Left renal pelvis (tissue), 4 donors: ENCODE results near the gene INPP4A. TPM values are rescaled to one million over a fixed set of nuclear protein-coding genes. Genes with fewer than 3 reads are reported as not detected.

Source experiments
- DNase-seq, 4 donors: peaks; one replicate each; pipeline ENCODE4 v3.0.0-alpha.2; 2013; ENCODE audit warnings: low read depth in 4 of 4, low spot score in 3 of 4
- polyA plus RNA-seq, 4 donors: library from polyadenylated mRNA; unstranded; fragments of 120-200 nt; gene quantifications; one replicate each; pipeline ENCODE4 v1.2.1, GENCODE V29; 2013; ENCODE audit not compliant: insufficient read length in 4 of 4

Gene INPP4A
- polyA plus RNA-seq, 4 donors: 19.1 to 28.2 (median 23.7) TPM

- no peak for DNase-seq
These were observed 111.8 kb downstream of the INPP4A start for GRCh38 chr2:98556344-98557033.

- DNase-seq: no peak
These were observed 114.3 kb downstream of the INPP4A start for GRCh38 chr2:98558852-98559530.

- DNase-seq: no peak
These were observed 114.9 kb downstream of the INPP4A start for GRCh38 chr2:98559581-98559980.

- DNase-seq: no peak
These were observed 115.7 kb downstream of the INPP4A start for GRCh38 chr2:98560256-98560771.

- no peak for DNase-seq
These were observed 116.4 kb downstream of the INPP4A start for GRCh38 chr2:98561018-98561417.

- DNase-seq: no peak
These were observed 117.4 kb downstream of the INPP4A start for GRCh38 chr2:98561902-98562695.

- DNase-seq: no peak
These were observed 118.7 kb downstream of the INPP4A start for GRCh38 chr2:98563394-98563793.

GRCh38 chr2:98564541-98565132, 120.0 kb downstream of the INPP4A start:
- no peak for DNase-seq

GRCh38 chr2:98565286-98565860, 120.7 kb downstream of the INPP4A start:
- no peak for DNase-seq

GRCh38 chr2:98565941-98566340, 121.3 kb downstream of the INPP4A start:
- no peak for DNase-seq

GRCh38 chr2:98568161-98568956, 123.7 kb downstream of the INPP4A start:
- DNase-seq: no peak

GRCh38 chr2:98569197-98569793, 124.6 kb downstream of the INPP4A start:
- DNase-seq: no peak

GRCh38 chr2:98569915-98570314, 125.3 kb downstream of the INPP4A start:
- no peak for DNase-seq

- no peak for DNase-seq
These were observed 125.7 kb downstream of the INPP4A start for GRCh38 chr2:98570356-98570755.

GRCh38 chr2:98571121-98571701, 126.6 kb downstream of the INPP4A start:
- DNase-seq: no peak

GRCh38 chr2:98571796-98572195, 127.1 kb downstream of the INPP4A start:
- DNase-seq: no peak

GRCh38 chr2:98572211-98572610, 127.6 kb downstream of the INPP4A start:
- no peak for DNase-seq

GRCh38 chr2:98572676-98573075, 128.0 kb downstream of the INPP4A start:
- DNase-seq: no peak

GRCh38 chr2:98573426-98573825, 128.8 kb downstream of the INPP4A start:
- no peak for DNase-seq
